Right atrium auricular region (tissue), 2 donors: ENCODE measurements around the gene DMD. TPM values are rescaled to one million over a fixed set of nuclear protein-coding genes. Genes with fewer than 3 reads are reported as not detected.
"Not testable (repeated sequence)": the region's sequence is repeated elsewhere in the genome, so short reads cannot be mapped to it uniquely, and the experiment has no call there.

Experiments used
- DNase-seq: peaks from one replicate; pipeline ENCODE4 v3.0.0-alpha.2; 2019; ENCODE audit warnings: low spot score
- H3K27ac ChIP-seq, 2 donors: fragments of 200-600 bp; sonication (generic); 1 replicate in 1 of 2; 2 replicates in 1 of 2; pipeline ENCODE4 v1.5.1; 2016 to 2019
- H3K27me3 ChIP-seq, 2 donors: fragments of 200-600 bp; sonication (generic); one replicate each; pipeline versions ENCODE4 v1.5.1 to v1.6.0; 2017 to 2019
- H3K36me3 ChIP-seq: fragments of 200-600 bp; sonication (generic); one replicate; pipeline ENCODE4 v1.5.1; 2016
- H3K4me1 ChIP-seq, 2 donors: fragments of 200-600 bp; sonication (generic); one replicate each; pipeline versions ENCODE4 v1.5.1 to v1.6.0; 2017 to 2019
- H3K4me3 ChIP-seq, 2 donors: fragments of 200-600 bp; sonication (generic); 1 replicate in 1 of 2; 2 replicates in 1 of 2; pipeline ENCODE4 v1.5.1; 2017 to 2019; ENCODE audit warnings: mild to moderate bottlenecking in 1 of 2, moderate library complexity in 1 of 2
- H3K9me3 ChIP-seq, 2 donors: fragments of 200-600 bp; sonication (generic); one replicate each; pipeline ENCODE4 v1.5.1; 2019
- CTCF ChIP-seq, 2 donors: fragments of 200-600 bp; sonication (generic); IDR thresholded peaks; one replicate each; pipeline ENCODE4 v1.5.1; 2019; ENCODE audit warnings: antibody characterized with exemption in 2 of 2
- total RNA-seq, 2 donors: library from RNA; depleted of rRNA; stranded (reverse); fragments of >200 nt; gene quantifications; one replicate each; pipeline ENCODE4 v1.1.0, GENCODE V29; 2016

Gene DMD
- total RNA-seq, 2 donors from 2014 or later, result 111 to 135 TPM

GRCh38 chrX:31487951-31488350 is 1723.4 kb downstream of the DMD start:
- Histone ChIP-seq H3K4me3 (no peak overlapping the region), H3K36me3 (no peaks in the 10 kb centered on the region), H3K9me3 (no peaks in the 10 kb centered on the region), H3K27ac (no peak overlapping the region), H3K4me1 (no peaks in the 10 kb centered on the region), H3K27me3 (no peaks in the 10 kb centered on the region)
- TF ChIP-seq CTCF (IDR thresholded peaks at IDR 0.05), result no peak
- DNase-seq, result no peak

GRCh38 chrX:31483336-31483735 is 1728.0 kb downstream of the DMD start:
- Histone ChIP-seq H3K27me3 (no peaks in the 10 kb centered on the region), H3K36me3 (no peaks in the 10 kb centered on the region), H3K4me3 (no peak overlapping the region), H3K27ac (no peak overlapping the region), H3K9me3 (no peaks in the 10 kb centered on the region), H3K4me1 (no peaks in the 10 kb centered on the region)
- no peak for DNase-seq
- no peak for TF ChIP-seq CTCF (IDR thresholded peaks at IDR 0.05)

GRCh38 chrX:31480696-31481095 is 1730.7 kb downstream of the DMD start:
- no peak overlapping the region for H3K4me3 ChIP-seq
- no peak overlapping the region for H3K27ac ChIP-seq
- H3K36me3 ChIP-seq, result no peaks in the 10 kb centered on the region
- TF ChIP-seq CTCF (IDR thresholded peaks at IDR 0.05), result no peak
- no peaks in the 10 kb centered on the region for H3K27me3 ChIP-seq
- H3K4me1 ChIP-seq, result no peaks in the 10 kb centered on the region
- no peak for DNase-seq
- no peaks in the 10 kb centered on the region for H3K9me3 ChIP-seq

- H3K4me1 ChIP-seq, result no peaks in the 10 kb centered on the region
- no peaks in the 10 kb centered on the region for H3K9me3 ChIP-seq
- no peak overlapping the region for H3K27ac ChIP-seq
- DNase-seq, result no peak
- H3K36me3 ChIP-seq, result no peaks in the 10 kb centered on the region
- no peak overlapping the region for H3K4me3 ChIP-seq
- TF ChIP-seq CTCF (IDR thresholded peaks at IDR 0.05), result no peak
- no peaks in the 10 kb centered on the region for H3K27me3 ChIP-seq
Measured at GRCh38 chrX:31471229-31471628, 1740.1 kb downstream of the DMD start.

- not testable (repeated sequence) for H3K27ac ChIP-seq, H3K27me3 ChIP-seq, H3K4me1 ChIP-seq, DNase-seq, H3K36me3 ChIP-seq, H3K9me3 ChIP-seq, H3K4me3 ChIP-seq
Measured at GRCh38 chrX:31470753-31471152, 1740.6 kb downstream of the DMD start.

- H3K27ac ChIP-seq, result no peak overlapping the region
- no peaks in the 10 kb centered on the region for H3K36me3 ChIP-seq
- H3K4me3 ChIP-seq, result no peak overlapping the region
- no peaks in the 10 kb centered on the region for H3K9me3 ChIP-seq
- no peaks in the 10 kb centered on the region for H3K4me1 ChIP-seq
- H3K27me3 ChIP-seq, result no peaks in the 10 kb centered on the region
- DNase-seq, result no peak
- TF ChIP-seq CTCF (IDR thresholded peaks at IDR 0.05), result no peak
Measured at GRCh38 chrX:31464306-31464915, 1746.9 kb downstream of the DMD start.
